Dermis microvascular lymphatic vessel endothelial cell (primary cell): ENCODE measurements around the gene ANKS3. TPM values are rescaled to one million over a fixed set of nuclear protein-coding genes. Genes with fewer than 3 reads are reported as not detected.

Experiments
- DNase-seq, 2 donors: peaks; one replicate each; pipeline versions ENCODE4 v3.0.0 to v3.0.0-alpha.2; 2010; ENCODE audit warnings: low read depth in 2 of 2
- total RNA-seq: library from RNA; depleted of rRNA; stranded (reverse); fragments of >200 nt; gene quantifications from 2 replicates; pipeline ENCODE4 v1.2.1, GENCODE V29; 2014

ANKS3 gene
- total RNA-seq, 1 donor from 2014 or later, result 9.0 TPM

DNA sequence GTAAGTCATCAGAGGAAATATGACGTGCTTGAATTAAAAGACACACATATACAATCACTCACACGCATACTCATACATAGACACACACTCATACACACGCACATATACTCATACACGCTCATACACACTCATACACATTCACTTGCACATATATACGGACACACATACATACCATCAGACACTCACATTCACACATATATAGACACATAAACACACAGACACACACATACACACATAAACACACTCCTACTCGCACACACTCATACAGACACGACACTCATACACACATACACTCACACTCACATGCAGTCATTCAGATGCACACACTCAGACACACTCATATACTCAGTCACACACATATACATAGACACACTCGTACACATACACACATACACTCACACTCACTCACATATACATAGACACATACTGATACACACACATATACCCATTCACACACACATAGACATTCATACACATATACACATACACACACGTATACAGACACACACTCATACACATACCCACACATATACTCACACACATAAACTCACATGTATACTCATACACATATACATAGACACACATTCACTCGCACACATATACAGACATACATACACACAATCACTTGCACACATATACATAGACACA lies 65.6 kb downstream of the ANKS3 start:
- DNase-seq, result no peak

DNA sequence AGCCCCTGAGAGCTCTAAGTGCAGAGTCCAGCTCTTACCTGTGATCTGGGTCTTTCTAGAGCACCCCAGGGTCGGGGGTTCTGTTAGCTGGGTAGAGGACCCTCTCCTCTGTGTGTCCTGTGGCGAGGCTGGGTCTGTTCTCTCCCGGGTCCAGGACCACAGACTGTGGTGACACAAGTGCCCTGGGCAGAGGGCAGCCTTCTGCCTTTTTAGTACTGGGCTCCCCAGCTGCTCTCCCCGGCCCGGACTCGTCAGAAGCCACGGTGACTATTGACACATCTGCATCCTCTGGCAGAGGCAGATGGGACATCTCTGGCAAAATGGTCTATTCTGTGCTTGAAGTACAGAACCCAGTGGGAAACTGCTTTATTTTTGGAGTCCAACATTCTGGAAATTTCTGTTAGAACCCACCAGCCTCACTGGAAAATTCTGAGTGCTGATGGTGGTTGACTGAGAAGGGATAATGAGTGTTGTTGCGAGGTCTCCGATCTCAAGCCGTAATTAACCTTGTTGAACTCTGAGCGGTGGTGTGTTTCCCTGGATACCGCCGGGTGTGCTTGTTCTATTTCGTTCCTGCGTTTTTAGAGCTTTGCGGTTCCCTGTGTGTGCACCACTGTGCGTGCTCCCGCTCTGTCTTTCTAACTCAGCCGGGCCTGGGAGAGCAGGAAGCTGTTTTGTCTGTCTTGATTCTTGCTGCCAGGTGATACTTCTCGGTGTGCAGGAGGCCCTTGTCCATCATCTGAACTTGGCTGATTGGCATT lies 66.7 kb downstream of the ANKS3 start:
- DNase-seq, result no peak

DNA sequence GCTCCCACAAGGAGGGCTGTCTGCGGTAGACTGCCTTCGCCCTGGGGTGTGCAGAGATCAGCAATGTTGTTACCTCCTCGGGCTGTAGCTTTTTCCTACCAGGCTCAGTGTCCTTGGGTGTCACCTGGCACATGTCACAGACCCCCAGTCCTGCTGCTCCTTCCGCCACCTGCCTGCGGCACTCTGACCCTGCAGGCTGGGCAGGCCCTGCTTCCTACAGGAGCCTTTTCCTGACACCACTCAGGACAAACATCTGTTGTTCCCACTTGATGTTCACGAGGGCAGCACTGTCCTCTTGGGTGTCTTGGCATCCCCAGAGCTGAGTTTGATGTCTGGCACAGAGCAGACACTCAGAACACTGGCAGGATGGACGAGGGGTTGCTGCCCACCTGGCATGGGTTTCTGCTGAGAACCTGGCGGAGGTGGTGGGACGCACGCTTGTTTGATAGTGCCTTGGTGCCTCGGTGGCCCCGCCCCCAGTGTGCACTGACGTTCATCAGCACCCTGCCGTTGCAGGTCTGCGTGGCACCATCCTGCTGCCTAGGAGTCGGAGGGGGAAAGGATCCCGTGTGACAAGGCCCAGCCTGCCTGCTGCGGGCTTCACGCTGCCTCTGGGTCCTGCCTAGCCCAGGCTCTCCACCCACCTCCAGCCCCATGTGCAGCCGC lies 67.4 kb downstream of the ANKS3 start:
- DNase-seq, result no peak

DNA sequence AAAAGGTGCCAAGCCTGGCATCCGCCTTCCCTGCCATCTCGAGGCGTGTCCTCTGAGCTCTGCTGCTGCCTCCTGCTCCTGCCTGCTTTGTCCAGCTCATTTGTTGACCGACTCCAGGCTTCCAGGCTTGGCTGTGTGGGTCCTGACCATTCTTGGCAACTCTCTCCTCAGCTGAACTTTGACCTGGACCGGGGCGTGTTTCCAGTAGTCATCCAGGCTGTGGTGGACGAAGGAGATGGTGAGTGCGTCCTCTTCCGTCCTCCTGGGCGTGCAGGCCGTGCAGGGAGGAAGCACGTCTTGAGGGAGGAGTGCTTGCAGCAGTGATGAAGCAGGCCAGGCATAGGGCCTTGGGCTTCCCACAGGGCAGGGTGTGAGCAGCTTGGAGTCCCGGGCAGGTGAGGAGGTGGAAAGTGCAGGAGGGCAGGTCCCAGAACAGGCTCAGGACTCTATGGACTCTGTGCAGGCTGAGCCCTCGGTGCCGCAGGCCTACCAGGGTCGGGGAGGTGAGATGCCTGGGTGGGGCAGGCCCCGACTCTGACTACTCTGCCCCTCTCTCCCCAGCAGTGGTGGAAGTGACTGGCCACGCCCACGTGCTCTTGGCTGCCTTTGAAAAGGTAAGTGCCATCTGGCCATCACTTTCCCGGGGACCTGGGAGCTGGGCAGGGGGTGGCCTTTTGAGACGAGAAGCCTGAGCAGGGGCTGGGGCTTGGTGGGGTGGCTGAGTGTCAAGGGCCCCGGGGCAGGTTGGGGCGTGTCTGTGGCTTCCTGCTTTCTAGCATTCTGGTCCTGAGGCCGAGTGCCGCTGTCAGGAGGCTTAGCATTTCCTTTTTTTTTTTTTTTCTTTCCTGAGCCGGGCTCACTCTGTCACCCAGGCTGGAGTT lies 69.3 kb downstream of the ANKS3 start:
- peak in 1 of 2 donors; percentile 26 for DNase-seq

DNA sequence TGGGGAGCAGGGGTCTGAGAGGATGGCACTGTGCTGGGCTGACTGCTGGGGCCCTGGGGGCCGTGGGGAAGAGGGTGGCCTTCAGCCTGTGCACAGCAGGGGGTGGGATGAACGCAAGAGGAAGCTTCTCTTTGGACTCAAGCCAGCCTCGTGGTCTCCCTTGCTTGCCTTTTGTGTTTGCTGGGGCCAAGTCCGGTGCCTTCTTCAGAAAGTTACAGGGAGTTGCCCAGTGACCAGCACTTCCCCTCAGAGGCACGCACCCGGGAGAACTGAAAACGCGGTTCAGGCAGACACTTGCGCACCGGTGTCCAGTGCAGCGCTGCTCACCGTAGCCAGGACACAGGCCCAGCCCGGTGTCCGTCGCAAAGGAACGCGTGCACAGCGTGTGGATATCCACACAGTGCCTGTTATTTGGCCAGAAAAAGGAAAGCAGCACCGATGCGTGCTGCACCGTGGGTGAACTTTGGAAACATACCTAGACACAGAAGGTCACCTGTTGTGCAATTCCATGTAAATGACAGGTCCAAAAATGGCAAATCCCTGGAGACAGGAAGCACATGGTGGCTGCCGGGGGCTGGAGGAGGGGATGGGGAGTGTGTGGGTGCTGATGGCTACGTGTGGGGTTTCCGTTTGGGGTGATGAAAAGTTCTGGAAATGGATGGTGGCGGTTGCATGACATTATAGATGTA lies 70.2 kb downstream of the ANKS3 start:
- DNase-seq, result peak in 1 of 2 donors; percentile 52

DNA sequence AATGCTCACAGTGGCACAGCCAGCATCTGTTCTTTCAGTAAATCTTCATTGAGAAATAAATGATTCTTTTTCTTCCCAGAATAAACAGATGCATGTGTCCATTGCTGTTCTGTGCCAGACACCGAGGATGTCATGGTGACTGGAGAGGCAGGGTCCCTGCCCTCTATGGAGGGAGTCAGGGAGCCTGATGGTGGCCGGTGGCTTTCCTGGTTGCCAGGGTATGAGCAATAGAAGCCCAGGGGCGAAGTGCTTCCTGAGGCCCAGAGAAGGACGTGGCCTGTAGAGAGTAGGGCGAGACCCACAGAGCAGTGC lies 70.7 kb downstream of the ANKS3 start:
- DNase-seq, result no peak

DNA sequence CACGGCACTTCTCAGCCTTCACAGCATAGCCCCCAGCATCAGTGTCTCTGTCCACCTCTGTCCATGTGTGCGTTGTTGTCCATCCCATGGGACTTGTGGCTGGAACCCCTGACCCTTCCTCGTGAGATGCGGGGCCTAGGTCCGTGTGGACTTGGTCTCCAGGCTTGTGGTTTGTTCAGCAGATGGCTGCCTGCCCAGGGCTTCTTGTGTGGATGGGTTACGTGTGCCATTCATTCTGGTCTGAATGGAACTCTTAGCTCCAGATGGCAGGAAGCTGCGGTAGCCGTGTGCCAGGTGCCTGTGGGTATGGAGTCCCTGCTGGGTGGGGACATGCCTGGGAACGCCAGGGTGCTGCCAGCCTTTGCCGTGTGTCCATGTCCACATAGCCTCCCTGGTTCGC lies 72.4 kb downstream of the ANKS3 start:
- DNase-seq, result peak in 1 of 2 donors; percentile 9

DNA sequence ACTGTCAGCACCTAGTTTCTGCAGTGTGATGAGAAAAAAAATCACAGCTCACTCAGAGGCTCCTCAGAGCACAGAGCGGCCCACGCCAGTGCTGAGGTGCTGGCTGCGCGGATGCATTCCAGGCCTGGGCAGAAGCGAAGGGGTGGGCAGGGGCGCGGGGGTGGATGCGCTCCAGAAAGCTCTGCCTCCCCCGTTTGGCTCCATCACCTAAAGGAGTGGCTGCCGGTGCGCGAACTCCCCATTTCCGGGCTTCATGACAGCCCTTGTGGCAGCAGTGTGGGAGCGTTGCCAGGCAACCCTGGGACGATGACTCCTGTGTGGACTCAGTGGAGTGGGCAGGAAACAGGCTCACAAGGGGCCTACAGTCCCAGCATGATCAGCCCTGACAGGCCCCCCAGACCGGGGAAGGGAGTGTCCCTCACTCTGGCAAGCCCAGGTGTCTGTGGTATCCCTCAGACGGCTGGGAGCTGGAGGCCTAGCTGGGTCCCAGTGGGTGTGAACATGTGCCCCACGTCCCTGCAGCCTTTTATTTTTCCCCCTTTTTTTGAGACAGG lies 73.5 kb downstream of the ANKS3 start:
- peak; percentile 83 to 89 for DNase-seq

DNA sequence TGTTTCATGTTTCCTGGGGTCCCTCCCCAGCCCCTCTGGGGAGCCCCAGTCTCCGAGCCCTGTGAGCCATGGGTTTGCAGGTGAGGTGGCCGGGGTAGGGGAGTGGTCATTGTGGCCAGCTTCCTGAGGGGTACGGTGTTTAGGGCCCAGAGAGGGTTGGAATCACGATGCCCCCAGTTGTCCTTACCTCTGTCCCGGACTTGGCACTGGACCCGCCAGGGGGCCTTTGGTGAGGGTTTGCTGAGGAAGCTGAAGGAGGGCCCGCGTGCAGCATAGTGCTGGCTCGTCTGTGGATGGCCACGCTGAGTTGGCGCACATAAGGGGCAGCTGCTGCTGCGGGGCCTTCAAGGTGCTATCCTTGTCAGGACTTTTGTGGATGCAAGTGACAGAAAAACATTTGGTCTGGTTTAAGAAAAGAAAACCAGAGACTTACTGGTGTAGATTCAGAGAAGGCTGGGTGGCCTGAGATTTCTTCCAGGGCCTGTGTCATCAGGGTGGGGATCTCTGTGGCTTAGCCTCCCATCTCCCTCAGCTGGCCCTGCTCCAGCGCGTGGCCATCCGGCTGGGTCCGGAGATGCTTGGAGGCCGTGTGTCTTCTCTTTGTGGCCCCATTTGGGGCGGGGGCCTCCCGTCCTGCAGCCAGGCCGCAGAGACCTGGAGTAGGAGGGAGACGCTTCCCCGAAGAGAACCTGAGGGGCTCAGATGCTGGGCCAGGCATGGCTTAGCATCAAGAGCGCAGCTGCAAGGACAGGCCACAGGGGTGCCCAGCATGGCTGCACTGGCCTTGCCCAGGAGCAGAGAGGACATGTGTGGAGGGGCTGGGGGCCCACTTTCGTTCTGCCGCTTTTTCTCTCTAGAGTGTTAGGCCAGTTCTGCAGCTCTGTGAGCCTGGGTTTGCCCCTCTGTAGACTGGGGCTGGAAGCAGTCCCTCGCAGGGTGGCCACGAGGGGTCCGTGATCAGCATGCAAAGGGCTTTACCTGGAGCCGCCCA lies 74.4 kb downstream of the ANKS3 start:
- DNase-seq, result no peak

DNA sequence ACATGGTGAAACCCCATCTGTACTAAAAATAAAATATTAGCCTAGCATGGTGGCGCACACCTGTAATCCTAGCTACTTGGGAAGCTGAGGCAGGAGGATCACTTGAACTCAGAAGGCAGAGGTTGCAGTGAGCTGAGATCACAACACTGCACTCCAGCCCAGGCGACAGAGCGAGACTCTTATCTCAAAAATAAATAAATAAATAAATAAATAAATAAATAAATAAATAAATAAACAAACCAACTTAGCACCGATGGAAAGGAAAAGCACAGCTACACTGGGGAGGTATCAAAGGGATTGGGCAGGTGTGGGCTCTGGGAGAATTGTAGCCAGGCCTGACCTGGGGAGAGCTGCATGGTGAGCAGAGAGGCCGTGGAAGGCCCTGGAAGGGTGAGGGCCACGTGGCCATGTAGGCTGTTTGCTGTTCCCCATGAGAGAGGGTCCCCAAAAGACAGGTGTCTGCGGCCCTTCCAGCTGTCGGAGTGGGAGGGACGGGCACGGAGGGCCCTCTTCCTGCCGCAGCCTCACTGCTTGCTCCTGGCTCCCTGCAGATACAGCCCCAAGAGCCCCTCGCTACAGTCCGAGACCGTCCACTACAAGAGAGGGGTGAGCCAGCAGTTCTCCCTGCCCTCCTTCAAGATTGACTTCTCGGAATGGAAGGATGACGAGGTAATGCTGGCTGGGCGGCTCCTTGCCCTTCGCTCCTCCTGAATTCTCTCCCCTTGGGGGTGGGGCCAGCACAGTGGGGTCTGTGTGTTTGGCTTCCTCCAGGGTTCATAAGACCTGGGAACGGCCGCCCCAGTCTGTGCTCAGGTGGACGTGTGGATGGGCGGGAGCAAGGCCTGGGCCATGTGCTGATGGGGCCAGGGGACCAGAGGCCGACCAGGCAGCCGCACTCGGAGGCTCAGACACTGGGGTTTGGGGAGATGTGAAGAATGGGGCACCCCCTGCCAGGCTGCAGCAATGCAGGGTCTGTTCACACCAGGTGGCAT lies 77.1 kb downstream of the ANKS3 start:
- no peak for DNase-seq

DNA sequence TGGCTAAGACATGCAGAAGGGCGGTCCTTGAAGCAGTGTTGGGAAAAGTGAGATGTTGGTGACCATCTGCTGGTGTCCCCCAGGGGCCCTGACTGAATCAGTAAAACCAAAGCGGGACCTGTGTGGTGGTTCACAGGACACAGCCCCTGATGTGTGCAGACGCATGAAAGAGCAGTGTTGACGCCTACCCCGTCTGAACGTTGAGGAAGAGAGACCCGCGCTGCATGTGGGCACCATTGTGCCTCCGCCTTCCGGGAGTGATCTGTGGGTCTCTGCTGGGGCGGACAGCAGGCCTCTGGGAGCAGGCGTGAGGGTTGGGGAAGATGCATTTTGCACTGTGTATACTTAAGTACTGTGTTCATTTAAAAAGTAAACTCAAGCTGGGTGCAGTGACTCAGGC lies 77.8 kb downstream of the ANKS3 start:
- DNase-seq, result no peak

DNA sequence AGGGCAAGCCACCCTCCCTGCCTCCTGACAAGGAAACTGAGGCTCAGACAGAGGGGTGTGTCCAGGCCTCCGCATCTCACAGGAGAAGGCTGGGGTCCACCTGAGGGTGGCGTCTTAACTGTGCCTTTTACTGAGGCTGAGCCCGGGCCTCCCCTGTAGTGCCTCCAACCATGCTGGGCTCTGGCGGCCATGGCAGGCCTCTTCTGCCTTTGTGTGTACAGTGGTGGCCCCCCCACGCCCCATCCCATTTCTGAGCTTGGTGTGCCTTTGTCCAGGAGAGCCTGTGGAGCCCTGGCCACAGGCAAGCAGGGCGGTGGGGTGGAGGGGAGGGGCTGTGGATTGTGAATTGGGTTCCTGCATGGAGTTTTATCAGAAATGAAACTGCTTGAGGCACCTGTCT lies 78.3 kb downstream of the ANKS3 start:
- DNase-seq, result no peak

DNA sequence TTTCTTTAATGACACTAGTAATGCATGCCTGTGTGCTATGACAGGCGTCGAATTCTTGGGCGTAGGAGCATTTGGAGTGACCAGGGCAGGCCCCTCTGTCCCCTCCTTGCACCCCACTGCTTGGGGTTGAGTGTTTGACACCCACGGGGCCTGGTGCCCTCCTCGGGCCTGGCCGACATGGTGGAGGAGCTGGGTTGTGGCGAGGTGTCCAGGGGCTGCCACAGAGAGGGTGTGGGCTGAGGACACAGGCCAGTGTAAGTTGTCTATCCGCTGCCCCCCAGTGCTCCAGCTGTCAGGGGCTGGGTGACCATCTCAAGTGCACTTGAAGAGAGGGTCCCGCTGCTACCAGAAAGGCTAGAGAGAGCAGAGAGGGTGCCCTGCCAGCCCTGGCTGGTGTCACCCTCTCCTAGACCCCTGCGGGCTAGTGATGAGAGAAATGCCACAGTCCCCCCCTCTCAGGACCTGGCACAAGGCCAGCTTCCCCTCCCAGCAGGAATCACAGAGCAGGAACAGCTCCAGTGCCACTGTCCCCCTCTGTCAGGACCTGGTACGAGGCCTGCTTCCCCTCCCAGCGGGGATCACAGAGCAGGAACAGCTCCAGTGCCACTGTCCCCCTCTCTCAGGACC lies 79.0 kb downstream of the ANKS3 start:
- DNase-seq, result no peak

DNA sequence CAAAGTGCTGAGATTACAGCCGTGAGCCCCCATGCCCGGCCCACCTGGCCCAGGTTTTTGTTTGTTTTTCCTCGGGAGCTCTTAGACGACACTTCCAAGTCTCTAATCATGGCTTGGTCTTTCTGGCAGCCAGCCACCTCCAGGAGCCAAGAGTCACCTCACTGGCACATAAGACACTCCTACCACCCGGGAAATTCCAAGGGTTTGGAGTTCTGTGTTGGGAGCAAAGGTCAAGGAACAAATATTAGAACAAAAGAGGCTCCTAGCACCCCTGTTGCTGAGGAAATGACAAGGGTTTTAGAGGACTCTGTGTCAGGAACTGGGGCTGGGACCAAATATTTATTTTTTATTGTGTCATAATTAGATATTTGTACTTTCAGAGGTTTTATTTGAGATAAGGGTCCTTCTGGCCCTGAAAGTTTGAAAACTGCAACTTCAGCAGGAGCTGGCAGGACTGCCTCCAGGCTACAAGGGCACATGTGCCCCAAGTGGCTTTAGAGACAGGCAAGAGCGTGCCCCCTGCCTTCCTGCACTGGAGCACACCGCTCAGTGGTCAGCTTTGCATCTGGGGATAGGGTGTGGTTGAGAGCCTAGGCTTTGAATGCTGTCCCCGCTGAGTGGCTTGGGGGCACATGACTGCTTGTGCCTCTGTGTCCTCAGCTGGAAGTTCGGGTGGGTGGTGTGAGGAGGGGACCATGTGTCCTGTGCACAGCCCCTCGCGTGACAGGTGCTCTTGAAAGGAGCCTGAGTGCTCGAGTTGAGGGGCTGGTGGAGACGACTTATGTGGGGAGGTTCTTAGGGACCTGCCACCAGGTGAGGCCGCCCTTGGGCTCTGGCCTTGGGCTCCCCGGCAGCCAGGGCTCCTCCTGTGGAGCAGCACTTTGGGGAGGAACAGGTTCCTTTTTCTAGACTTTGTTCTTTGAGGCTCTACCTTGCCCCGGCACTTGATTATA lies 79.8 kb downstream of the ANKS3 start:
- DNase-seq, result no peak

DNA sequence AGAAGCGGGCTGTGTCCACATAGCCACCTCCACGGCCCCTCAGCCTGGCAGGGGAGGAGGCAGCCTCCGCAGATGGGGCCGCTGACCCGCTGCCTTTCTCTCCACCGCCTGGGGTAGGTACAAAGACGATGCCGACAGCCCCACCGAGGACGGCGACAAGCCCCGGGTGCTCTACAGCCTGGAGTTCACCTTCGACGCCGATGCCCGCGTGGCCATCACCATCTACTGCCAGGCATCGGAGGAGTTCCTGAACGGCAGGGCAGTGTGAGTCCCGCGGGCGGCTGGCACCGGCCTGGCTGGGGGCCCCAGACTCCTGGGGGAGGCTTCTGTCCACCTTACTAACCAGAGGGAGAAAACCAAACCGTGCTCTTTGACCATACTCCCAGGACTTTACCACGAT lies 81.5 kb downstream of the ANKS3 start:
- no peak for DNase-seq

DNA sequence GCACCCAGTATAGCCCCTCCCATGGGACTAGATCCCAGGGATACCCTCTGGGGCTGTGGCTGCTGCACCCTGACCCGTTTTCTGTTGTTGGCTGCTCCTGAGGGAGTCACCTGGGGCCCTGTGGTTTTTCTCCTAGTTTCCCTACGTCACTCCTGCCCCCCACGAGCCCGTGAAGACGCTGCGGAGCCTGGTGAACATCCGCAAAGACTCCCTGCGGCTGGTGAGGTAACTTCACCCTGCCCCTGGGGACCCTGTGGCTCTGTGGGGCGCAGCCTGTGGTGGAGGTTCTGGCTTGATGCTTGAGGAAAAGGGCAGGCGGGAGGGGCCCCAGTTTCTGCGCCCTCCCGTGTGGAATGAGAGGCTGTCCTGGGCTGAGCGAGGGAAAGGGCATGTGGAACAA lies 82.2 kb downstream of the ANKS3 start:
- no peak for DNase-seq
